ENCODE measurements around the gene SDK1.

SDK1 gene

DNA sequence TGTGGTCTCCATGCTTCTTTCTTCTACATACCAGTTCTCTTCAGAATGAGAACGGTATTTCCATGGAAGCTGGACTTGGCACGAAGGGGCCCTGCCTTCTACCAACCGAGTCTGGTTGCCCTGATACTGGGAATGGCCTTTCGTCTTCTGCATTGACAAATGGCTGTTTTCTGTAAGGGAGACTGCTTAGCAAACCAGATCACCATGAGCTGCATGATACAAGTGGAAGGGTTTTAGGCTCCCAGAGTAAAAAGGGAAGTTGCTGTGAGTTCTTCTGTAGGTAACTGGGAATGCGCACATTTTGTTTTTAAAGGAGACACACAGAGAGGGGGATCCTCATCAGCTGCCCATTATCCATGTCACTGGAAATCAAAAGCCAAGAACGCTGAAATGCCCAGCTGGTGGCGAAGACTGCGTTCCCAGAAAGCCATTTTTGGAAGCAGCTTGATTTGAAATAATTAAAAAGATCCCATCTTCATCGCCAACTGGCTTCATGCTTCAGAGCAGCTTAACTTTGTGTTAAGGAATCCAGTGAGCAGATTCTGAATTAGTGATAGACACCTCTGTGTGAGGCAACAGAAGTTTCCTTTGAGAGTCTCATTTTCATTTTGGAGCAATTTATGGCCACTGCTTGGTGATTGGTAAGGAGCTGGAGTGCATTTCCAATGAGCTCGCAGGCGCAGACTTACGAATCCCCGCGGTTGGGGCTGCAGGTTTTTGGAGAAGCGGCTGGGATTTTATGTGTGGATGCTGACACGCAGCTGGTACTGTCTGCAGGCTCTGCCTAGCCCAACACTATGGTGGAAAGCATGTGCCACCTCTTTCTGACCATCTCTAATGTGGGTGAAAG is 708.4 kb downstream of the SDK1 start:
- DNase-seq: no peak

- no peak for DNase-seq
These were observed 709.1 kb downstream of the SDK1 start for GRCh38 chr7:4010061-4010605.

GRCh38 chr7:4010923-4011656 is 710.0 kb downstream of the SDK1 start:
- DNase-seq: no peak

GRCh38 chr7:4013793-4014192 is 712.7 kb downstream of the SDK1 start:
- no peak for DNase-seq

DNA sequence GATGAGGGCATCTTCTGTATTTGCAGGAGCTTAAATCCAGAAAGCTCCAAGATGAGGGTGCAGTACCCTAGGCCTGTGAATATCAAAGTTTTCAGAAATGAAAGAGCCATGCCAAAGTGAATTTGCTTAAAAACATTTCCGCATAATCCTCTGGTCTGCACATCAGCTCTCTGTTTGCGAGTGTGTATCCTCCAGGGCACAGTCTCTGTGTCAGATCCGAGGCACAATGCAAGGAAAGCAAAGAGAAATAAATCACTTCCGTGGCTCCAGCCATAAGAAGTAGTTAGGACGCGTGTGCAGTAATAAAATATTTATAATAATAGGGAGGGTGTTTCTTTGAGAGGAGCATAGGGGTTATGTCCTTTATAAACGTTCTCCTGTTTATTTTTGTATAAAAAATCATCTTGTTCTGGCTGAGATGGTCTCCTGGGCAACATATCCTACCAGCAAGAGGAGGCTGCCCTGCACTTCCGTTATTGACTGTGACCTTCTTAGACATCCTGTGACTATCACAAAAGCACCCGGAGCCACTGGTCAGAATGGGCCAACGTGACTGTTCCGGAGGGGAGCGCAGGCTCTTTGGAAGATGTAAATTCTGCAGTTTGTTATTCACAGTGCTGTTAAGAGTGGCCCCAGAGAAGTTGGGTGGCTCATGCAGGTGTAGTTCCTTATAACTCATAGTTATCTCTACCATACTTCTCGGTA is 713.4 kb downstream of the SDK1 start:
- DNase-seq: no peak

- no peak for DNase-seq
These were observed 714.3 kb downstream of the SDK1 start for GRCh38 chr7:4015371-4015770.

DNA sequence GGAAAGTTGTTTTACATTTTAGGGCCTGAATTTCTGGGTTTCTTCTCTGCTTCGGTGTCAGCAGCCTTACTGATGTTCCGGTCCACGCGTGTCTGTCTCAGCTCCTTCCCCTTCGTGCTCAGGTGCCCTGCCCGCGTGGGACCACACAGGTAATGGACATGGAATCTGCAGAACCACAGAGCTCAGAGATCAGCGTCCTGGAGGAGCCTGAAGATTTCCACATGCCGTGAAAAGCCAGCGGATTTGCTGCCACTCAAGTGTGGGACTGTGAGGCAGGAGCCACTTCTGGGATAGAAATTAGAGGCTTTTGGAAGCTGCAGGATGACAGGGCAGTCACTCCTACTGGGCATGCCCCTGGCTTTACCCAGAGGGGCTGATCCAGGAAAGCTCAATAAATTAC is 714.9 kb downstream of the SDK1 start:
- no peak for DNase-seq

DNA sequence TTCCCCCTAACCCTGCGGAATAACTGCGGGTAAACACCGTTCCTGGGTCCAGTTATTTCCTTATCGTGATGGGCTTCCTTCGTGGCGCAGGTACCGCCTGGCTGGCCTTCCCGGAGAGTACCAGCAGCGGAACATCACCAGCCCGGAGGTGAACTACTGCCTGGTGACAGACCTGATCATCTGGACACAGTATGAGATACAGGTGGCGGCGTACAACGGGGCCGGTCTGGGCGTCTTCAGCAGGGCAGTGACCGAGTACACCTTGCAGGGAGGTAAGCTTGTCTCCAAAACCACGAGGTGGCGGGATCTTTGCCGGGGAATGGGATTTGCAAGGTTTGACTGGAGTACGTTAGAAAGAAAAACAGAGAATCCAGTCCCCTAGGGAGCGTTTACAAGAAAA is 716.0 kb downstream of the SDK1 start:
- no peak for DNase-seq

GRCh38 chr7:4017785-4018184 is 716.7 kb downstream of the SDK1 start:
- DNase-seq: no peak

DNA sequence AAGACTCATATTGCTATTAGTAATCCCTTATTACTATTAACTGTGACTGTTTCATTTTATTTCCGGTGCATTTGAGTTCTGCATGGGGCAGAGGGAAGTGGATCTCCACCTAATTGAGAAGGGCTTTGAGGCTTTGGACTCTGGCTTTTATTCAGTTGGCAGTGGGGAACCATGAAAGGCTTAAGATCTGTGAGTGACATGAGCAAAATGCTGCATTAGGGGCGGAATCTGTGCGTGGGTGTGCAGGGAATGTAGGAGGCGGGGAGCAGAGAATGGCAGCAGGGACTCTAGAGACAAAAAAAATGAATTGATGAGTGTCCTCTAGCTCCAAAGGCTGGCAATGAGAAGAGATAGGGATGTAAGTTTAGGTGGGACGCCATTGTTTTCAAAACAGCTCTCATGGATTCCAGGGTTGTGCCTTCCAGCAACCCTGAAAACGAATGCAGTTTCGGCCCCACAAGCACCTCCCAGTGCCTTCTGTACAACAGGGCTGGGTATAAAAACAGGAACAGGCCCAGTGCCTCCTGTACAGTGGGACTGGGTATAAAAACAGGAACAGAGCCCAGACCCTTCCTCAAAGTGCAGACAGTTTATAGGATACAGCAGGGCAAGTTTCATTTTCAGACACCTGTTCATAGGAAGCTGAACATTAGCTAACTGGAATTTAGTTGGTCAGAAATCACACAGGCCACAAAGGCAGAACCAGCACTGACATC is 717.7 kb downstream of the SDK1 start:
- DNase-seq: no peak

- DNase-seq: no peak
These were observed 719.0 kb downstream of the SDK1 start for GRCh38 chr7:4020086-4020485.

GRCh38 chr7:4021413-4021812 is 720.4 kb downstream of the SDK1 start:
- DNase-seq: no peak

DNA sequence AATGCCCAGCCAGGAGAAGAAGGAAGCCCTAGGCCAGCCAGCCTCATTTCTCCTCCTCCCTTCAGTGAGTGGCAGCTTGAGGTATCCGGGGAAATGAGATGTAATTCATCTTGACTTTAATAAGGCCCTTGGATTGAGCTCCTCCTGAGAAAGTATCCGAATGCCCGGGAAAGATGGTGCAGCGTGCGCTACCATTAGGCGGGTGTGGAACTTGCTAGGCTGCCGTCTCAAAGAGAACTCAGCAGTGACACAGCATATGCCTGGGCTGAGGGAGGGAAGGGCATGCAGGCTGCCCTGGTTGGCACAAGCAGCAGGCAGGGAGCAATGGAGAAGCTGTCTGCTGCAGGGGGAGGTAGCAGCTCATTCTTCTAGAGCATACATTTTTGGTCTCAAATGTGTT is 721.2 kb downstream of the SDK1 start:
- no peak for DNase-seq

- no peak for DNase-seq
These were observed 722.5 kb downstream of the SDK1 start for GRCh38 chr7:4023502-4023901.

GRCh38 chr7:4024133-4024532 is 723.1 kb downstream of the SDK1 start:
- DNase-seq: no peak

GRCh38 chr7:4024806-4025205 is 723.8 kb downstream of the SDK1 start:
- no peak for DNase-seq

DNA sequence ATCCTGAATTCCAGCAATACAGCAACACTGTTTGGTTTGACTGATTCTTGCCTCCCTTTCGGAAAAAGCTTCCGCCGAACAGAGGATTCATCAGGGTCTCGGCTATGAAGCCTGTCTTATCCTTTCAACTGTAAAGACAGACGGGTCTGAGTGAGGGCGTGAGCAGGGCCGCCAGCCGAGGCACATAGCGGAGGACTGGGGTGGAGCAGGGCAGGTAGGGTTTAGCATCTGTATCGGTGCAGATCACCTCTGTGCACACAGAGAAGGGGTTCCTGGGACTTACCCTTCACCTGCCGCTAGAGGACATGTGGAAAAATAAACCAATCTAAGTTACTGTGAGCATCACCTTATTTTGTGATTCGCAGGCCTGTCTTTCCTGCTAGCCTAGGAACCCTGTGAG is 724.2 kb downstream of the SDK1 start:
- DNase-seq: no peak

DNA sequence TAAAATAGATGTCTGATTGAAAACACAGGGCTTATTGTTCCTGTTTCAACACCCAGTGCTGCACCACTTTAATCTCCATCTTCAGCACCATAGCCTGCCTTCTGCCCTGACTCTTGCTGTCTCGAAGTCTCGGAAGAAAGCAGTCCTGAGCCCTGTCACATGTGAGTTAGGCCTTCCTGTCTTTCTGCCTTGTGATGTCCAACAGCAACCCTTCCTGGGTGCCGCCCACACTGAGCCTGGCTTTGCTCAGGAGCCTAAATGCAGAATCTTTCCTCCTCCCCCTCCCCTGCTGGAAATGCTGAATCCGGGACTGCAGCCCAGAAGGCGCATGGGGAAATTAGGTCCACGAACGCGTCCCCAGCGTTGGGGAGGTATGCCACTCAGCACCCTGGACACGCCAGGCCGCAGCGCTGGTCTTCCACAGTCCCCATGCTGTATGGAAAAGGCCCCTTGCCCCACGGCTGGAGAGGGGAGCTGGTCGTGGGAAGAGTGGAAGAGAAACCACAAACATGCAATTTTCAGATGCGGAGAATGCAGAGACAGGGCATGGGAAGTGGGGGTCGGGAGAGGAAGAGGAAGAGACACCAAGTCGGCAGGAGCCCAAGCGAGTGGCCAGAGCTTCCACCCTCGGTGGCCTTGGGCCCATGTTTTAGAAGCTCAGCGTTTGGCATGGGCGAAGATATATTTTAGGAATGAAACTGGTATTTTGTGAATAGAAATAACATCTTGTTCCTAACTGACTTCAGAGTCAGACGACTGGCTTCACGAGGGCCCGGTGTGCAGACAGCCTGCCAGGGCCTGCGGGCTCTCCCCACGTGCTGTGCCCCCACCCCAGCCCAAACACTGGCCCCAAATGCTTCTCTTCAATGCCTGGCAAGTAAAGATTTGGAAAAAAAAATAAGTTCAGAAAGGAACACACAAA is 724.9 kb downstream of the SDK1 start:
- no peak for DNase-seq

GRCh38 chr7:4026941-4027486 is 726.0 kb downstream of the SDK1 start:
- no peak for DNase-seq

DNA sequence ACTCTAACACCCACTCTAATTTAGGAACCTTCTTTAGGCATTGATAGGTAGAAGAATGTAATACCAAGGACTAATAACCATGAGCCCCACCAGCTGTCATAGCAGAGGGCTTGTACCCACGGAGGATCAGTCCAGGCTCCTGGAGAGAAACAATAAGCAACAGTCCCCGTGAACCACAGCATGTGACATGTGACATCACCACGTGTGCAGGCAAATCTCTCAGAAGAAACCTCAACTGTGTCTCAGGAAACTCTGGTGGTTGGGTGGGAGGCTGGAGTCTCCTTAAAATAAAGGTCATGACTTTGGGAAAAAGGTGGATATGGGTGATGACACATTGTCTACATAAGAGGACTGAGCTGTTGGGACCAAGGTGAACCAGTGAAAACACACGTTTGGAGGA is 727.2 kb downstream of the SDK1 start:
- DNase-seq: no peak

DNA sequence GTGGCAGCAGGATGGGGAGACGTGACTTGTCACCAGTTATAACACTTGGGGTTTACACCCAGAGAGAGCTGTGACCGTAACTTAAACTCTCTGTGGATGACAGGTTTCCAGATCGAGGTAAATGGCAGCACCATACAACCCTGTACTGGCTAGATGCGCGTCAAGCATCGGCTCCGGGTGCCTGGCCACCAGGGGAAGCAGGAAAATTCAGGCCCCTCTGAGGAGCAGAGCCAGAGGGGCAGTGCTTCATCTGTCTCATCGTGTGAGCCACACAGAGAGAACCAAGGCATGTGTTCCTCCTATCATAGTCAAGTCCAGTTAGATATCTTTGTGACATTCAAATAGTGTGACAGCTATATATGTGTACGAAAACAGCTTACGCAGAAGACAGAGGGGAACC is 728.9 kb downstream of the SDK1 start:
- DNase-seq: no peak
